ENCODE data around the gene MSH3. TPM values are rescaled to one million over a fixed set of nuclear protein-coding genes. Genes with fewer than 3 reads are reported as not detected.

Gene MSH3
- total RNA-seq, 2 experiments from 2014 or later, result 23.0 to 23.4 TPM

DNA sequence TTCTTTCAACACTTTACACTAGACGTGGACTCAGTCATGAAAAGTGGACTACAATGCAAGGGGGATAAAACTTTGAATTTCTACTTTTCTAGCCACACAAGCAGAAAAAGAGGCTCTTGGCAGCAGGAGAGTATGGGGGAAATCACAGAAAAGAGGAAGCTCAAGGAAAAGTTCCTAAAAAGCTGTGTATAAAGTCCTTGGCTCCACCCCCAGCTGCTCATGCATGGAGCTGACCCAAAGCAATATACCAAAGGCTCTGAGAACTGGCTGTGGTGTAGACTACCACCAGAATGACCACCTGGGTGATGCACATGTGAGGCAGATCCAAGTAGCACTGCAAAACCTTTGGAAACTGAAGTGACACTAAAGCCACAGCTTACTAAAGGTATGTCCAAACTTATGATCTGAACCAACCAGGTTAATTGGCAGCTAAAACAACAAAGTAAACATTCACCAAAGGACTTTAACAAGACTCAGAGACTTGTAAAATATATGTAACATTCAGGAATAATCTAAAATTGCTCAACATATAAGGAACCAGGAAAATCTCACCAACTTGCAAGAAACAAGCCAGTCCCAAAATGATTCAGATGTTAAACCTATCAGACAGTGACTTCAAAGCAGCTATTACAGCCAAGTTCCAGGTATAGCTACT is 250.2 kb downstream of the MSH3 start:
- peaks cover 12% of the 10 kb centered on the region for H3K9me3 Mint-ChIP-seq
- ChIA-PET POLR2A (no interaction called here), CTCF (no interaction called here)
- no peaks in the 10 kb centered on the region for H3K27me3 Mint-ChIP-seq
- no peak overlapping the region for H3K4me3 Mint-ChIP-seq
- no peak overlapping the region for H3K27ac Mint-ChIP-seq
- TF ChIP-seq, protein P1, sequence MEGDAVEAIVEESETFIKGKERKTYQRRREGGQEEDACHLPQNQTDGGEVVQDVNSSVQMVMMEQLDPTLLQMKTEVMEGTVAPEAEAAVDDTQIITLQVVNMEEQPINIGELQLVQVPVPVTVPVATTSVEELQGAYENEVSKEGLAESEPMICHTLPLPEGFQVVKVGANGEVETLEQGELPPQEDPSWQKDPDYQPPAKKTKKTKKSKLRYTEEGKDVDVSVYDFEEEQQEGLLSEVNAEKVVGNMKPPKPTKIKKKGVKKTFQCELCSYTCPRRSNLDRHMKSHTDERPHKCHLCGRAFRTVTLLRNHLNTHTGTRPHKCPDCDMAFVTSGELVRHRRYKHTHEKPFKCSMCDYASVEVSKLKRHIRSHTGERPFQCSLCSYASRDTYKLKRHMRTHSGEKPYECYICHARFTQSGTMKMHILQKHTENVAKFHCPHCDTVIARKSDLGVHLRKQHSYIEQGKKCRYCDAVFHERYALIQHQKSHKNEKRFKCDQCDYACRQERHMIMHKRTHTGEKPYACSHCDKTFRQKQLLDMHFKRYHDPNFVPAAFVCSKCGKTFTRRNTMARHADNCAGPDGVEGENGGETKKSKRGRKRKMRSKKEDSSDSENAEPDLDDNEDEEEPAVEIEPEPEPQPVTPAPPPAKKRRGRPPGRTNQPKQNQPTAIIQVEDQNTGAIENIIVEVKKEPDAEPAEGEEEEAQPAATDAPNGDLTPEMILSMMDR (IDR thresholded peaks at IDR 0.05), result no peak
- DNase-seq (no peak), ATAC-seq (no peak)
- peaks cover 20% of the 10 kb centered on the region for H3K36me3 Mint-ChIP-seq (ENCODE audit: low read depth)
- H3K4me1 Mint-ChIP-seq (ENCODE audit: low read depth), result no peaks in the 10 kb centered on the region
- intact Hi-C loops (cut with micrococcal nuclease), result no loop called here

DNA sequence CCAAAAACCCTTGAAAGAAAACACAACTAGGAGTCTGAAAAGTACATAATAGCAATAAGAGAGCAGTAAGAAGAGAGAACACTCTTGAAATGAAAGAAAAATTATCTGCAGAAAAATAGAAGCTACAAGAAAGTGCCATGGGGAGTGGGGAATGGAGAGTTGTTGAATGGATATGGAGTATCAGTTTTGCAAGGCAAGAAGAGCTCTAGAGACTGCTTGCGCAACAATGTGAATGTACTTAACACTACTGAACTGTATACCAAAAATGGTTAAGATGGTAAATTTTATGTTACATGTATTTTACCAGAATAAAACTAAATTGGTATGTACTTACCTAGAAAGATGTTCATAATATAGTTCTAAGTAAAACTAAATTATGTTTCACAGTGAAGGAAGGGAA is 251.0 kb downstream of the MSH3 start:
- Mint-ChIP-seq H3K27me3 (no peaks in the 10 kb centered on the region), H3K27ac (no peak overlapping the region), H3K4me1 (ENCODE audit: low read depth) (no peaks in the 10 kb centered on the region), H3K4me3 (no peak overlapping the region), H3K9me3 (peaks cover 12% of the 10 kb centered on the region), H3K36me3 (ENCODE audit: low read depth) (peaks cover 20% of the 10 kb centered on the region)
- POLR2A ChIA-PET, result no interaction called here
- DNase-seq, result no peak
- ATAC-seq, result no peak
- CTCF ChIA-PET, result no interaction called here
- TF ChIP-seq, protein P1 (IDR thresholded peaks at IDR 0.05), result no peak
- intact Hi-C loops (cut with micrococcal nuclease), result no loop called here

DNA sequence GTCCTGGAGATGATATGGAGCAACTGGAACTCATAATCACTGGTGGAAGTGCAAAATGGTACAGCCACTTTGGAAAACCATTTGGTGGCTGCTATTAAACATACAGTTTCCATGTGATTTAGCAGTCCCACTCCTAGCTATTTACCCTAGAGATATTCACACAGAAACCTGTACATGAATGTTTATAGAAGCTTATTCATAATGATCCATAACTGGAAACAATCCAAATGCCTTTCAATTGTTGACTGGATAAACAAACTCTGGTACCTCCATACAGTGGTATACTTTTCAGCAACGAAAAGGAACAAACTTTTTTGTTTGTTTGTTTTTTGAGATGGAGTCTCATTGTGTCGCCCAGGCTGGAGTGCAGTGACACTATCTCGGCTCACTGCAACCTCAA is 258.0 kb downstream of the MSH3 start:
- H3K4me1 Mint-ChIP-seq (ENCODE audit: low read depth), result peaks cover 3% of the 10 kb centered on the region
- POLR2A ChIA-PET, result no interaction called here
- H3K27ac Mint-ChIP-seq, result no peak overlapping the region
- TF ChIP-seq, protein P1 (IDR thresholded peaks at IDR 0.05), result no peak
- ATAC-seq, result no peak
- H3K27me3 Mint-ChIP-seq, result no peaks in the 10 kb centered on the region
- no peaks in the 10 kb centered on the region for H3K9me3 Mint-ChIP-seq
- CTCF ChIA-PET, result no interaction called here
- DNase-seq, result no peak
- intact Hi-C loops (cut with micrococcal nuclease), result no loop called here
- no peak overlapping the region for H3K4me3 Mint-ChIP-seq
- H3K36me3 Mint-ChIP-seq (ENCODE audit: low read depth), result no peaks in the 10 kb centered on the region

DNA sequence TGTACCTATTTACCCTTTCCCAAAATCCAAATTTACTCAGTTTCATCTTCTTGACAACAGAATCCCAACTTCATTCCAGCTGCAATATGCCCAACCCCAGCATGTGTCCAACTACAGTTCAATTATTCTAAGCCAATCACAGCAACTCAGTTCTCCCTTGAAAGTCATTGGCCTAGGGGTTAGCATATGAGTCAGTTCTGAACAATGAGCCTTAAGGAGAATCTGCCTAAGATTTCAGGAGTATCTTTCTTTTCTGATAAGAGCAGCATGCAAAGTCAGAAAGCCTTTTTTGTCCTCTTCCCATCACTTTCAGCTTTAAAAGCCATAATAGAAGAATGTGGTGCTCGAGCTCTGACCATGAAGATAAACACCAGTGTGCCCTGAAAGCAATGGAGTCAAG is 261.3 kb downstream of the MSH3 start:
- DNase-seq (no peak), ATAC-seq (no peak)
- CTCF ChIA-PET, result no interaction called here
- H3K9me3 Mint-ChIP-seq, result no peaks in the 10 kb centered on the region
- intact Hi-C loops (cut with micrococcal nuclease), result no loop called here
- peaks cover 7% of the 10 kb centered on the region for H3K4me1 Mint-ChIP-seq (ENCODE audit: low read depth)
- H3K27me3 Mint-ChIP-seq, result no peaks in the 10 kb centered on the region
- no peak overlapping the region for H3K27ac Mint-ChIP-seq
- POLR2A ChIA-PET, result interaction anchor here (0.6 kb wide), 1 partner anchor 186 kb away, joined by 3 read pairs; no protein-coding TSS in a partner anchor
- no peak overlapping the region for H3K4me3 Mint-ChIP-seq
- TF ChIP-seq, protein P1 (IDR thresholded peaks at IDR 0.05), result no peak
- H3K36me3 Mint-ChIP-seq (ENCODE audit: low read depth), result no peaks in the 10 kb centered on the region

DNA sequence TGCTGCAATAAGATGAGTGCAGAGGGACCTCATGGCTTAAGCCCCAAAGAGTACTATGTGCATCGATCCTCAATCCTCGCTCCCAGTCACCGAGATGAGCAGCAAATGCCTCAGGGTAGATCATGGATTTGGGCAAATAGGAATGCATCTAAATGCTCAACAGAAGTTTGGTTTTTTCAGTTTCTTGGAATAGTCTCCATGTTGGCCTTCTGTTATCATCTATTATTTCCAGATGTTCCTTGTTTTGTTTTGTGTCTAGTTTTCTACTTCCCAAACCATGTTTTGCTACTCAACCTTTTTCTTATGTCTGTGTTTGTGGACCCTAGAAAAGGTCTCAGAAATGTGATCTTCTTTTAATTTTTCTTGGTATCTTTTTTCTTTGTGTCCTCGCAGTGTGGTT is 262.2 kb downstream of the MSH3 start:
- intact Hi-C loops (cut with micrococcal nuclease), result no loop called here
- ChIA-PET POLR2A (no interaction called here), CTCF (interaction anchor here (0.9 kb wide), 1 partner anchor 250 kb away, joined by 3 read pairs; no protein-coding TSS in a partner anchor)
- ATAC-seq (no peak), DNase-seq (no peak)
- Mint-ChIP-seq H3K4me1 (ENCODE audit: low read depth) (peaks cover 7% of the 10 kb centered on the region), H3K36me3 (ENCODE audit: low read depth) (no peaks in the 10 kb centered on the region), H3K27ac (no peak overlapping the region), H3K27me3 (no peaks in the 10 kb centered on the region), H3K4me3 (no peak overlapping the region), H3K9me3 (no peaks in the 10 kb centered on the region)
- TF ChIP-seq, protein P1 (IDR thresholded peaks at IDR 0.05), result no peak
